H1 (cell line): Measurements from ENCODE around the gene CHCHD3. TPM values are rescaled to one million over a fixed set of nuclear protein-coding genes. Genes with fewer than 3 reads are reported as not detected.

Experiments
- CTCF ChIA-PET: fragments of 300-600 bp; sonication (Branson Sonifier 250); formaldehyde crosslinking; loops from one replicate; lab custom pipeline; 2021; ENCODE audit not compliant: partially characterized antibody; lab: Charles Lee
- POLR2A ChIA-PET: fragments of 300-600 bp; sonication (Branson Sonifier 250); formaldehyde crosslinking; loops from one replicate; lab custom pipeline; 2021; ENCODE audit warnings: inconsistent platforms; ENCODE audit not compliant: partially characterized antibody; lab: Charles Lee
- DNase-seq, 2 experiments: peaks; one replicate each; pipeline versions ENCODE4 v3.0.0 to v3.0.0-alpha.2; 2010 to 2022; ENCODE audit warnings: low spot score in 2 of 2, low read depth in 1 of 2, mixed read lengths in 1 of 2
- FAIRE-seq: peaks from 2 replicates; lab custom pipeline; 2011; peaks lifted over from hg19 to GRCh38; lab: Jason Lieb, UNC
- H2AFZ ChIP-seq: 2 replicates; pipeline ENCODE4 v1.8.1; 2012; ENCODE audit warnings: low read length, inconsistent platforms
- H2AK5ac ChIP-seq: 2 replicates; pipeline ENCODE4 v1.6.1; 2013; ENCODE audit warnings: low read depth, low read length
- H2BK120ac ChIP-seq: replicated peaks from 2 replicates; pipeline ENCODE3; 2013; ENCODE audit warnings: low read depth, low read length, inconsistent platforms
- H2BK12ac ChIP-seq: 2 replicates; pipeline ENCODE4 v1.6.1; 2013; ENCODE audit warnings: low read depth, low read length
- H2BK15ac ChIP-seq: 2 replicates; pipeline ENCODE4 v1.6.1; 2013; ENCODE audit warnings: low read length
- H2BK20ac ChIP-seq: 2 replicates; pipeline ENCODE4 v1.6.1; 2013; ENCODE audit warnings: low read length
- H2BK5ac ChIP-seq: 2 replicates; pipeline ENCODE4 v1.6.1; 2013; ENCODE audit warnings: low read depth, low read length
- H3K14ac ChIP-seq: 2 replicates; pipeline ENCODE4 v1.6.1; 2013; ENCODE audit warnings: inconsistent platforms; ENCODE audit not compliant: insufficient read length
- H3K18ac ChIP-seq: 2 replicates; pipeline ENCODE4 v1.6.1; 2013; ENCODE audit warnings: low read length; ENCODE audit errors: extremely low read depth
- H3K23ac ChIP-seq: 2 replicates; pipeline ENCODE4 v1.6.1; 2013; ENCODE audit warnings: inconsistent platforms; ENCODE audit not compliant: insufficient read length
- H3K23me2 ChIP-seq: 2 replicates; pipeline ENCODE4 v1.6.1; 2013; ENCODE audit warnings: low read depth, low read length
- H3K27ac ChIP-seq: 2 replicates; pipeline ENCODE4 v1.6.1; 2011; ENCODE audit warnings: low read depth, low read length, inconsistent platforms
- H3K27me3 ChIP-seq, 4 experiments: replicated peaks in 1 of 4; 1 replicate in 1 of 4; 2 replicates in 3 of 4; pipeline versions ENCODE4 v1.6.1 to v1.8.1; 2011 to 2013; ENCODE audit warnings: low read length in 3 of 4, mild to moderate bottlenecking in 3 of 4, inconsistent platforms in 2 of 4, mixed read lengths in 2 of 4, moderate library complexity in 1 of 4; ENCODE audit not compliant: control insufficient read depth in 3 of 4, insufficient read depth in 3 of 4; ENCODE audit errors: extremely low read depth in 1 of 4
- H3K36me3 ChIP-seq, 4 experiments: 2 replicates each; pipeline versions ENCODE4 v1.6.1 to v1.8.1; 2011 to 2013; ENCODE audit warnings: mild to moderate bottlenecking in 4 of 4, low read length in 3 of 4, moderate library complexity in 2 of 4, control low read depth in 1 of 4, inconsistent platforms in 1 of 4; ENCODE audit not compliant: insufficient read depth in 4 of 4, control insufficient read depth in 2 of 4
- H3K4ac ChIP-seq: replicated peaks from 2 replicates; pipeline ENCODE3; 2013; ENCODE audit warnings: low read length, low read depth, mixed read lengths, inconsistent platforms; ENCODE audit not compliant: insufficient read length
- H3K4me1 ChIP-seq, 4 experiments: replicated peaks in 1 of 4; 1 replicate in 1 of 4; 2 replicates in 3 of 4; pipeline versions ENCODE4 v1.6.1 to v1.8.1; 2011 to 2013; ENCODE audit warnings: low read length in 3 of 4, inconsistent platforms in 2 of 4, mixed read lengths in 1 of 4; ENCODE audit not compliant: insufficient read depth in 4 of 4, control insufficient read depth in 3 of 4
- H3K4me2 ChIP-seq, 2 experiments: 2 replicates each; pipeline versions ENCODE4 v1.6.1 to v1.8.1; 2011 to 2013; ENCODE audit warnings: low read depth in 2 of 2, low read length in 2 of 2, control low read depth in 1 of 2, inconsistent platforms in 1 of 2, mild to moderate bottlenecking in 1 of 2; ENCODE audit not compliant: insufficient read depth in 1 of 2
- H3K4me3 ChIP-seq, 4 experiments: fragments of 200-600, 300-600 bp in 1 of 4; sonication (generic), shearing (Covaris generic), sonication (Bioruptor Twin) in 1 of 4; 2 replicates each; pipeline versions ENCODE4 v1.5.1 to v1.8.1; 2011 to 2016; ENCODE audit warnings: low read length in 4 of 4, low read depth in 3 of 4, control low read depth in 2 of 4, inconsistent platforms in 2 of 4, mild to moderate bottlenecking in 2 of 4, mixed read lengths in 1 of 4, moderate library complexity in 1 of 4; ENCODE audit not compliant: insufficient read depth in 2 of 4; ENCODE audit errors: extremely low read depth in 1 of 4
- H3K56ac ChIP-seq: replicated peaks from 2 replicates; pipeline ENCODE3; 2013; ENCODE audit warnings: low read depth, mild to moderate bottlenecking, mixed read lengths, low read length, inconsistent platforms; ENCODE audit not compliant: insufficient read length
- H3K79me1 ChIP-seq: 2 replicates; pipeline ENCODE4 v1.6.1; 2013; ENCODE audit warnings: low read depth, low read length, control low read depth
- H3K79me2 ChIP-seq, 2 experiments: 2 replicates each; pipeline versions ENCODE4 v1.6.1 to v1.8.1; 2012 to 2013; ENCODE audit warnings: low read length in 2 of 2, mild to moderate bottlenecking in 2 of 2, inconsistent platforms in 1 of 2; ENCODE audit not compliant: insufficient read depth in 2 of 2, control insufficient read depth in 1 of 2
- H3K9ac ChIP-seq, 4 experiments: replicated peaks in 1 of 4; 1 replicate in 1 of 4; 2 replicates in 3 of 4; pipeline versions ENCODE4 v1.6.1 to v1.8.1; 2011 to 2013; ENCODE audit warnings: low read depth in 3 of 4, low read length in 3 of 4, control low read depth in 2 of 4, mild to moderate bottlenecking in 2 of 4, moderate library complexity in 2 of 4, inconsistent platforms in 1 of 4; ENCODE audit errors: extremely low read depth in 1 of 4
- H3K9me3 ChIP-seq, 2 experiments: 2 replicates each; pipeline versions ENCODE4 v1.6.1 to v1.8.1; 2012 to 2013; ENCODE audit warnings: mild to moderate bottlenecking in 2 of 2, moderate library complexity in 2 of 2, control low read depth in 1 of 2, inconsistent platforms in 1 of 2, low read depth in 1 of 2, low read length in 1 of 2, mixed read lengths in 1 of 2; ENCODE audit not compliant: insufficient read depth in 2 of 2
- H4K20me1 ChIP-seq, 2 experiments: replicated peaks in 1 of 2; 2 replicates each; pipeline versions ENCODE3 to v1.8.1; 2011 to 2013; ENCODE audit warnings: inconsistent platforms in 2 of 2, low read length in 2 of 2, mild to moderate bottlenecking in 1 of 2; ENCODE audit not compliant: insufficient read depth in 2 of 2, control insufficient read depth in 1 of 2
- H4K5ac ChIP-seq: 2 replicates; pipeline ENCODE4 v1.6.1; 2013; ENCODE audit warnings: low read length, low read depth, mixed read lengths, inconsistent platforms; ENCODE audit not compliant: insufficient read length
- H4K8ac ChIP-seq: 2 replicates; pipeline ENCODE4 v1.8.0; 2013; ENCODE audit warnings: mild to moderate bottlenecking, moderate library complexity, low read length, inconsistent platforms; ENCODE audit not compliant: insufficient read depth; ENCODE audit errors: extremely low read depth
- H4K91ac ChIP-seq: replicated peaks from 2 replicates; pipeline ENCODE3; 2013; ENCODE audit warnings: low read length, mixed read lengths, inconsistent platforms; ENCODE audit not compliant: insufficient read length
- ASH2L ChIP-seq: fragments of 200-600, 300-600 bp; sonication (generic); IDR thresholded peaks from one replicate; pipeline ENCODE4 v1.7.1; 2017; ENCODE audit warnings: low read length
- RAD21 ChIP-seq, 2 experiments: IDR thresholded peaks in 1 of 2; conservative IDR thresholded peaks in 1 of 2; 2 replicates each; pipeline ENCODE4 v1.6.1; 2011; ENCODE audit warnings: low read depth in 2 of 2, low read length in 2 of 2, improper control_type of control experiment in 1 of 2, inconsistent platforms in 1 of 2, mild to moderate bottlenecking in 1 of 2, moderate library complexity in 1 of 2
- RXRA ChIP-seq: IDR thresholded peaks from 2 replicates; pipeline ENCODE4 v1.6.1; 2011; ENCODE audit warnings: low read depth, mild to moderate bottlenecking, low read length, moderate library complexity; ENCODE audit not compliant: insufficient read depth
- SIN3A ChIP-seq, 2 experiments: IDR thresholded peaks in 1 of 2; conservative IDR thresholded peaks in 1 of 2; 2 replicates each; pipeline ENCODE4 v1.6.1; 2011 to 2012; ENCODE audit warnings: low read length in 2 of 2, improper control_type of control experiment in 1 of 2, low read depth in 1 of 2, mild to moderate bottlenecking in 1 of 2
- TBP ChIP-seq: IDR thresholded peaks from 2 replicates; pipeline ENCODE4 v1.6.1; 2011; ENCODE audit warnings: low read depth, low read length, improper control_type of control experiment
- TEAD4 ChIP-seq: IDR thresholded peaks from 2 replicates; pipeline ENCODE4 v1.6.1; 2012; ENCODE audit warnings: low read depth, low read length, inconsistent platforms, mixed read lengths
- ZNF274 ChIP-seq: IDR thresholded peaks from 2 replicates; pipeline ENCODE4 v1.7.0; 2012; ENCODE audit warnings: low read length, borderline replicate concordance; ENCODE audit errors: extremely low read depth
- WGBS, 2 experiments: shearing (Covaris generic) in 1 of 2; methylation state at CpG; one replicate each; pipeline versions ENCODE4 v1.1.6 to v1.1.7; 2013 to 2015; ENCODE audit warnings: low lambda C conversion rate in 2 of 2, mixed read lengths in 2 of 2, inconsistent platforms in 1 of 2, low coverage in 1 of 2, missing lambda C conversion rate in 1 of 2; ENCODE audit not compliant: insufficient replicate concordance in 2 of 2, insufficient coverage in 1 of 2, insufficient read length in 1 of 2; ENCODE audit errors: extremely low coverage in 1 of 2, missing lambda C conversion rate in 1 of 2; 5-methylcytosine and 5-hydroxymethylcytosine counted together
- polyA plus RNA-seq, 7 experiments: library from polyadenylated mRNA; depleted of rRNA in 3 of 7; stranded (reverse) in 5 of 7; unstranded in 2 of 7; fragments of >200 nt in 5 of 7; fragments of 200-250 nt in 2 of 7; gene quantifications; 1 replicate in 5 of 7; 2 replicates in 1 of 7; 4 replicates in 1 of 7; pipeline versions ENCODE4 v1.2.1 to v1.2.3, GENCODE V29; 2011 to 2013; ENCODE audit warnings: missing spikeins in 2 of 7, mixed read lengths in 2 of 7
- total RNA-seq: library from RNA; stranded (reverse); fragmentation: NEBNext Ultra II Directional; extraction: Animal tissue kit (Norgen Biotek cat#: 25700); gene quantifications from 2 replicates; pipeline ENCODE4 v1.2.1, GENCODE V29; 2021
- TF ChIP-seq, protein P1 (sequence below): IDR thresholded peaks from 2 replicates; pipeline ENCODE4 v1.6.1; 2012; ENCODE audit warnings: inconsistent platforms
- TF ChIP-seq, protein P2 (sequence below): IDR thresholded peaks from 2 replicates; pipeline ENCODE4 v1.6.1; 2012; ENCODE audit warnings: inconsistent platforms

The CHCHD3 gene
- total and polyA plus RNA-seq, 2 of the 8 experiments (the other 6 are each of a cell fraction or from before 2014, with no cell fraction given): 42.9 to 137 TPM

DNA sequence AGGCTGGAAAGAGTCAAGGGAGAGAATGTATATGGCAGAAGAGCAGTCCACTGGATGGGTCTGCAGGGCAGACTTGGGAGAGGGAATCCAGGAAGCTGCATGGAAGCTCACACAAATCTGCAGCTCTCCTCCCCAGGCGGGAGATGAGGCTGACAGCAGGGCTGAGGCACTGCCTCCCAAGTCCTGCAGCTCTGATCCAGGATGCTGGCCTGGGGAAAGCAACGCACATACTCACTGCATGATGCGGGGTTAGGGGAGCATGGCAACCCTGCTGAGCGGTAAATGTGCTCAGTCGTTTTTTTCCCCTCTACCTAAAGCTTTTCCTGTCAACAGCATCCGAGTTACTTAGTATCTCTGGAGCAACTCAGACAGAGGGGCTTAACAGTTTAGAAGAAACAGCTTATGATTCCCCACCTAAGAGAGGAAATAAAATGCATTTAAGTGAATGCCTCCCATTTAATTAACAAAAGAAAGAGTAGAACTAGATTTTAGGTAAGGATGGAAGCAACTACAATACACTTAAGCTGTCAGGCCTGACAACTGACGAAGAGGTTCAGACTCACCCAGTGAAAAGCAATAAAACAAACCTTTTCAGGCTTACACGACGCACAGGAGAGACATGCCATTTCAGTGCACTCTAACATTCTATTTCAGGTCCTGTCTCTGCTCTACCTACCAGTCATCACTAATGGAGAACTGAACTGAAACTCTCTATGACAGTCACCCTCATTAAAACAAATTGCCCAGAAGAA lies 37.0 kb downstream of the CHCHD3 start:
- Histone ChIP-seq H2BK5ac (peak overlapping the region; percentile 58; the same call in 1 of the 2 replicates), H3K14ac (no peak overlapping the region), H3K4me3 (no peak overlapping the region), H2BK12ac (no peak overlapping the region), H2BK120ac (no peak overlapping the region), H2BK15ac (no peak overlapping the region), H3K9ac (no peak overlapping the region), H3K4me1 (peaks cover 4 to 19% (median 14%) of the 10 kb centered on the region in 4 experiments), H2BK20ac (0 out of 2 replicates have a peak overlapping the region, but pooled peaks have one; percentile 22), H3K9me3 (no peaks in the 10 kb centered on the region), H3K4me2 (peak overlapping the region in 1 of 2 experiments; percentile 37; a peak in 3 of 4 replicates), H3K36me3 (no peaks in the 10 kb centered on the region; a peak in 1 of 8 replicates), H4K20me1 (peaks cover 11 to 12% of the 10 kb centered on the region in 2 experiments), H3K23ac (no peak overlapping the region), H3K18ac (no peak overlapping the region), H4K8ac (no peak overlapping the region), H3K27me3 (no peaks in the 10 kb centered on the region), H3K27ac (no peak overlapping the region), H4K91ac (no peak overlapping the region), H2AK5ac (no peak overlapping the region), H3K56ac (no peak overlapping the region), H4K5ac (no peak overlapping the region), H3K23me2 (no peaks in the 10 kb centered on the region), H3K4ac (no peak overlapping the region), H3K79me1 (peaks cover 2% of the 10 kb centered on the region; the same call in 1 of the 2 replicates), H3K79me2 (peaks cover 4 to 86% of the 10 kb centered on the region in 2 experiments; a peak in 3 of 4 replicates), H2AFZ (no peak overlapping the region)
- FAIRE-seq (peak; percentile 13), DNase-seq (peak; percentile 27 to 56)
- POLR2A ChIA-PET: interaction anchor here (0.9 to 1.4 kb wide), 2 partner anchors 21 to 33 kb away, joined by 3 to 5 read pairs; no protein-coding TSS in a partner anchor
- CTCF ChIA-PET: interaction anchor here (0.5 to 1.2 kb wide), 4 partner anchors 33 to 1880 kb away, joined by 3 read pairs; no protein-coding TSS in a partner anchor
- 26% methylated on average over 9 of the region's 9 CpGs; no CpG with 5 or more reads in 1 of the 2 experiments for WGBS, 2 experiments
- TF ChIP-seq ZNF274: no peak
- TF ChIP-seq, protein P1, sequence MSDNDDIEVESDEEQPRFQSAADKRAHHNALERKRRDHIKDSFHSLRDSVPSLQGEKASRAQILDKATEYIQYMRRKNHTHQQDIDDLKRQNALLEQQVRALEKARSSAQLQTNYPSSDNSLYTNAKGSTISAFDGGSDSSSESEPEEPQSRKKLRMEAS: peak; percentile 62
- TF ChIP-seq, protein P2, sequence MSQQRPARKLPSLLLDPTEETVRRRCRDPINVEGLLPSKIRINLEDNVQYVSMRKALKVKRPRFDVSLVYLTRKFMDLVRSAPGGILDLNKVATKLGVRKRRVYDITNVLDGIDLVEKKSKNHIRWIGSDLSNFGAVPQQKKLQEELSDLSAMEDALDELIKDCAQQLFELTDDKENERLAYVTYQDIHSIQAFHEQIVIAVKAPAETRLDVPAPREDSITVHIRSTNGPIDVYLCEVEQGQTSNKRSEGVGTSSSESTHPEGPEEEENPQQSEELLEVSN: peak; percentile 15; the same call in 1 of the 2 replicates
- TF ChIP-seq RXRA: no peak
- TF ChIP-seq RAD21 (IDR thresholded peaks at IDR 0.05 in 1 of 2, conservative IDR thresholded peaks at IDR 0.05 in 1 of 2; ENCODE audit: low read depth in 2 of 2, low read length in 2 of 2): peak; percentile 16 to 20; a peak in 1 of 4 replicates
- TF ChIP-seq TEAD4: peak; percentile 21; the same call in 1 of the 2 replicates
- TF ChIP-seq ASH2L: peak; percentile 36
- TF ChIP-seq SIN3A (conservative IDR thresholded peaks at IDR 0.05 in 1 of 2, IDR thresholded peaks at IDR 0.05 in 1 of 2; ENCODE audit: low read depth in 1 of 2, low read length in 2 of 2): peak; percentile 31 to 64; a peak in 1 of 4 replicates
- TF ChIP-seq TBP: peak; percentile 68; the same call in 1 of the 2 replicates
